Astrocyte of the cerebellum (primary cell): ENCODE data around the gene DIS3L2.
A peak's percentile ranks its signal among the peaks of the same experiment; 100 is the strongest.

Experiments used
- DNase-seq: peaks from one replicate; pipeline ENCODE4 v3.0.0-alpha.2; 2011; ENCODE audit warnings: low read depth
- H3K4me3 ChIP-seq: 2 replicates; pipeline ENCODE4 v1.5.1; 2011; ENCODE audit warnings: mild to moderate bottlenecking, low read depth, low read length, moderate library complexity
- in situ Hi-C: cut with HindIII; loops from 2 replicates; pipeline ENCODE4 v1.10.0; 2017; ENCODE audit warnings: low sequenced_read_pairs
- TF ChIP-seq, protein P1 (sequence below): IDR thresholded peaks from 2 replicates; pipeline ENCODE4 v1.5.1; 2012; ENCODE audit warnings: low read length, low read depth, moderate library complexity, mild to moderate bottlenecking; ENCODE audit errors: missing control alignments

Gene DIS3L2

DNA sequence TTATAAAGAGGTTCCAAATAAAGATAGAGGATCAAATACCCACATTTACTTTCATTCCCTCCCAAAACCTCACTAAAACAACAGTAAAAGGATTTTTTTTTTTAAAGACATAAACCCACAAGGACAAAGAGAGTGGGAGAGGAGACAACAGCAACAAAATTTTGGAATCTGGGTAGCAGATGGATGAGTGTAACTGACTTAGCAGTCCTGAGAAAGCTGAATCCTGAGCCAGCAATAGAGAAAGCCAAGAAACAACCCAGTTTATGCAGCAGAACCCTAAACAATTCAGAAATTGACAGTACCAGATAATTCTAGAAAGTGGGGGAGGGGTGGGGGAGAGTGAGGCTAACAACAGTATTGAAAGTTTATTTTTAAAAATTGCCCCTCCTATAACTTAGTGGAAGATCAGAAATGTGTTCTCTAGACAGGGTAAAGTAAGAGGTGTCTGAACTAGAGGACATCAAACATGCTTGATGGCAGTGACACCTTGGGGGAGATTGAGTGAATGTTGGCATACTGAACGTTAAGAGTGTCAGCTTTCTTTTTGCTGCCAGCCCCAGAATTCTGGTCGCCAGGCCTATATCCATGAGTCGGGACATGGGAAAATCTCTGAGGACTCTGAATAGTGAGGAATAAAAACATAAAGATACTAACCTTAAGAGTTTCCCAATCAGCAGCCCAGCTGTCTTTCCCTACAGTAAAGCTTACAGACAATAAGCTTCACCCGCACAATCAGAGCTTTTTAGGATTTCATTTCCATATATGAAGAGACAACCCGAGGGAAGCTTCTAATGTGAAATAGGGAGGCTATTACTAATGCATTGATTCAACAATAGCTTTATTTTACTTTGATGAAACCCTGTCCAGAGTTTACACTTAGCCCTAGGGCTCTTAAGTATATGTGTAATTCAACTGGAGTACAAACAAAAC lies 289.0 kb downstream of the DIS3L2 start:
- no peak for DNase-seq
- H3K4me3 ChIP-seq: no peak overlapping the region
- TF ChIP-seq, protein P1, sequence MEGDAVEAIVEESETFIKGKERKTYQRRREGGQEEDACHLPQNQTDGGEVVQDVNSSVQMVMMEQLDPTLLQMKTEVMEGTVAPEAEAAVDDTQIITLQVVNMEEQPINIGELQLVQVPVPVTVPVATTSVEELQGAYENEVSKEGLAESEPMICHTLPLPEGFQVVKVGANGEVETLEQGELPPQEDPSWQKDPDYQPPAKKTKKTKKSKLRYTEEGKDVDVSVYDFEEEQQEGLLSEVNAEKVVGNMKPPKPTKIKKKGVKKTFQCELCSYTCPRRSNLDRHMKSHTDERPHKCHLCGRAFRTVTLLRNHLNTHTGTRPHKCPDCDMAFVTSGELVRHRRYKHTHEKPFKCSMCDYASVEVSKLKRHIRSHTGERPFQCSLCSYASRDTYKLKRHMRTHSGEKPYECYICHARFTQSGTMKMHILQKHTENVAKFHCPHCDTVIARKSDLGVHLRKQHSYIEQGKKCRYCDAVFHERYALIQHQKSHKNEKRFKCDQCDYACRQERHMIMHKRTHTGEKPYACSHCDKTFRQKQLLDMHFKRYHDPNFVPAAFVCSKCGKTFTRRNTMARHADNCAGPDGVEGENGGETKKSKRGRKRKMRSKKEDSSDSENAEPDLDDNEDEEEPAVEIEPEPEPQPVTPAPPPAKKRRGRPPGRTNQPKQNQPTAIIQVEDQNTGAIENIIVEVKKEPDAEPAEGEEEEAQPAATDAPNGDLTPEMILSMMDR: no peak
- in situ Hi-C loops: no loop called here

DNA sequence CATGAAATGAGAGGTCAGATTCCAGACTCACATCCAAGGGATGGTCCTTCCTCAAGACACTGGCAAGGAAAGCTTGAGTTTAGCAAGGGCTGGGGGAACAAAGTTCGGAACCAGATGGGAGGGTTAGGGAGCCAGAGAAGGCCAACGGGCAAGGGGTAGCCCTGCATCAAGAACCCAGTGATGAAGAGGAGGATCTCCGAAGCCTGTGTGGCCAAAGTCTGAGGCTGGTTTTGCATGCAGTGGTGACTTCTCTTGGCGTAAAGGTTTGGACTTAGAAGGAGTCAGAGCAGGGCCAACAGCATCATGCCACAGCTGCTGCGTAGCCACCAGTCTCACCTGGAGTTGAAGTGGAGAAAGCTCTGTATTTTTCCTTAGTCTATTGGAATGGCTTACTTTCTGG lies 293.5 kb downstream of the DIS3L2 start:
- H3K4me3 ChIP-seq: no peak overlapping the region
- in situ Hi-C loops: no loop called here
- TF ChIP-seq, protein P1: no peak
- no peak for DNase-seq

DNA sequence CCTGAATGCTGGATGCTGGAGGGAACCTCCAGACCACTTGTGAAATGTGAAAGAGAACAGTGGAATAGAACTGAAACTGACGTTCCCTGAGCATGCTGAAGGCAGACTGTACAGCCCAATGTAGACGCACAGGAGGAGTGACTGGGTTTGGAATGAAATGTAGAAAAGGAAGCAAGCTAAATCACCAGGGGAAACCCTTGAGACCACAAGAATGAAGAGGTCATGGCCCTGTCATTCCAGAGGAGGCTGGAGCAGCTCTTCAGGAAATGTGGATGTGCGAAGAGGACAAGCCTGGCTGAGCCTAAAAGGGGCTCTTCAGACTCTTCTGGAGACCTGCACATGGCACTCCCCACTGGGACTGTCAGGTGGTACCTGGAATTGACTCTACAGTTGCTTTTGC lies 298.6 kb downstream of the DIS3L2 start:
- TF ChIP-seq, protein P1: no peak
- peak; percentile 93 for DNase-seq
- in situ Hi-C loops: no loop called here
- no peak overlapping the region for H3K4me3 ChIP-seq

DNA sequence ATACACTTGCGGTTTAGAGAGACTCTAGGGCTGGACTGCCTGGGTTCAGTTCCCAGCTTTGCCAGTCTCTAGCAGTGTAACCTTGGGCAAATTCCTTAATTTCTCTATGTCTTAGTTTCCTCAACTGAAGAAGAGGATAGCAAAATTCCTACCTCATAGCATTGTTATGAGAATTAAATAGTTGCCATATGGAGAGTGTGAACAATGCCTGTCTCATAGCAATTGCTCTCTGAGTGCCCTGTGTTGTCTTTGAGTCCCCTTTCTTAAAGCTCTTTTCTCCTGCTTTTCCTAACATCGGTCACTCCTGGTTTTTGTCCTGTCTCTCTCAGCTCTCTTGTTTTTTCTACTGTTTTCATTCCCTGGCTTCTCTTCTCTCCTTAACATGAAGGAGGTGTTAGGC lies 300.3 kb downstream of the DIS3L2 start:
- no peak overlapping the region for H3K4me3 ChIP-seq
- TF ChIP-seq, protein P1: no peak
- in situ Hi-C loops: no loop called here
- no peak for DNase-seq

DNA sequence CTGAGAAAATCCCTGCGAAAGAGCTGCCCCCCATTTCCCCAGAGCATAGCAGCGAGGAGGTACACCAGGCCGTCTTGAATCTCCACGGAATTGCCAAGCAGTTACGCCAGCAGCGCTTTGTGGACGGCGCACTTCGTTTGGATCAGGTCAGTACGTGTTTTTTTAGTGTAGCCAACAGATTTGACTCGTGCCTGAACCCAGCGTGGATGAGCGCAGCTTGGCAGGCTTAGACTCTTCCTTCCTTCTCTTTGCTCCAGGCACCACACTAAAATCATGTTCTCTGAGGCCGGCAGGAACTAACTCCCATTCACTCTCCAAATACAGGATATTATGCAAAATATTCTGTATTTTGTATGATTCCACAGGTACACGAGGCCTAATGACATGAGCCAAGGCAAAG lies 301.8 kb downstream of the DIS3L2 start:
- TF ChIP-seq, protein P1: no peak
- in situ Hi-C loops: no loop called here
- no peak overlapping the region for H3K4me3 ChIP-seq
- DNase-seq: no peak

DNA sequence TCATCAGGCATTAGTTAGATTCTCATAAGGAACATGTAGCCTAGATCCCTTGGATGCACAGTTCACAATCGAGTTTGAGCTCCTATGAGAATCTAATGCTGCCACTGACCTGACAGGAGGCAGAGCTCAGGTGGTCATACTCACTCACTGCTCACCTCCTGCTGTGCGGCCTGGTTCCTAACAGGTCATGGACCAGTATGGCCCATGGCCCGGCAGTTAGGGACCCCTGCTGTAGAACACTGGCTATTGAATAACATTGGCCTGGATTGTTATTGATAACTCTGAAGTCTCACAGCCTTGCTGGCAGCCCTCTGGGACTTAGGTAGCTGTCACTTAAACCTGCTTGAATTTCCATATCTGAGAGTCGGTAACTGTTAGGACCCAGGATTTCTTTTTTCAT lies 302.6 kb downstream of the DIS3L2 start:
- no peak overlapping the region for H3K4me3 ChIP-seq
- in situ Hi-C loops: no loop called here
- TF ChIP-seq, protein P1: no peak
- DNase-seq: no peak
